Adrenal gland (tissue), 5 donors: Measurements from ENCODE around the gene ERAL1.

Experiments
- POLR2A ChIP-seq, 2 donors: fragments of 450-650 bp; IDR thresholded peaks; one replicate each; pipeline ENCODE4 v1.6.1; 2017; ENCODE audit warnings: antibody characterized with exemption in 2 of 2, mild to moderate bottlenecking in 2 of 2, moderate library complexity in 1 of 2
- TF ChIP-seq, protein P1 (sequence below), 6 experiments: fragments of 450-650 bp in 4 of 6; fragments of 200-600 bp in 2 of 6; sonication (generic) in 1 of 6; IDR thresholded peaks; 1 replicate in 5 of 6; 2 replicates in 1 of 6; pipeline versions ENCODE4 v1.5.1 to v1.8.0; 2016 to 2021; ENCODE audit warnings: antibody characterized with exemption in 6 of 6, mild to moderate bottlenecking in 2 of 6, moderate library complexity in 1 of 6
- donor health status: DM: no; HTN: no; CAD: no.

- no peak for TF ChIP-seq POLR2A (IDR thresholded peaks at IDR 0.05)
- TF ChIP-seq, protein P1, sequence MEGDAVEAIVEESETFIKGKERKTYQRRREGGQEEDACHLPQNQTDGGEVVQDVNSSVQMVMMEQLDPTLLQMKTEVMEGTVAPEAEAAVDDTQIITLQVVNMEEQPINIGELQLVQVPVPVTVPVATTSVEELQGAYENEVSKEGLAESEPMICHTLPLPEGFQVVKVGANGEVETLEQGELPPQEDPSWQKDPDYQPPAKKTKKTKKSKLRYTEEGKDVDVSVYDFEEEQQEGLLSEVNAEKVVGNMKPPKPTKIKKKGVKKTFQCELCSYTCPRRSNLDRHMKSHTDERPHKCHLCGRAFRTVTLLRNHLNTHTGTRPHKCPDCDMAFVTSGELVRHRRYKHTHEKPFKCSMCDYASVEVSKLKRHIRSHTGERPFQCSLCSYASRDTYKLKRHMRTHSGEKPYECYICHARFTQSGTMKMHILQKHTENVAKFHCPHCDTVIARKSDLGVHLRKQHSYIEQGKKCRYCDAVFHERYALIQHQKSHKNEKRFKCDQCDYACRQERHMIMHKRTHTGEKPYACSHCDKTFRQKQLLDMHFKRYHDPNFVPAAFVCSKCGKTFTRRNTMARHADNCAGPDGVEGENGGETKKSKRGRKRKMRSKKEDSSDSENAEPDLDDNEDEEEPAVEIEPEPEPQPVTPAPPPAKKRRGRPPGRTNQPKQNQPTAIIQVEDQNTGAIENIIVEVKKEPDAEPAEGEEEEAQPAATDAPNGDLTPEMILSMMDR (IDR thresholded peaks at IDR 0.05): no peak
Measured at GRCh38 chr17:28900986-28901726, 46.3 kb downstream of the ERAL1 start.
